ENCODE results near the gene ZBTB17. TPM values are rescaled to one million over a fixed set of nuclear protein-coding genes. Genes with fewer than 3 reads are reported as not detected.

ZBTB17 gene
- total and polyA plus RNA-seq, 10 of the 15 experiments (the other 5 are each of a cell fraction or from before 2014, with no cell fraction given): 0.87 to 59.4 (median 38.7) TPM

- no peak for TF ChIP-seq ZBTB40 (IDR thresholded peaks at IDR 0.05; ENCODE audit: borderline replicate concordance)
- TF ChIP-seq POU2F2 (IDR thresholded peaks at IDR 0.05; ENCODE audit: borderline replicate concordance, low read depth, low read length): no peak
- TF ChIP-seq IKZF1 (conservative IDR thresholded peaks at IDR 0.05): no peak
- TF ChIP-seq CHD2 (IDR thresholded peaks at IDR 0.05; ENCODE audit: borderline replicate concordance, low read depth, low read length): no peak
Observed at GRCh38 chr1:15997637-15998280, 21.9 kb upstream of the ZBTB17 start (continued).

GRCh38 chr1:15997076-15997585, 21.2 kb upstream of the ZBTB17 start:
- DNase-seq (ENCODE audit: low read depth, low spot score): no peak
- no peaks in the 10 kb centered on the region; the same call in 1 of the 2 replicates for H4K20me1 ChIP-seq (ENCODE audit: control insufficient read depth, insufficient read depth)
- no peak overlapping the region for H3K27ac ChIP-seq (ENCODE audit: control insufficient read depth, insufficient read depth)
- no peak for FAIRE-seq
- intact Hi-C loops (cut with micrococcal nuclease; ENCODE audit: unreplicated experiment): no loop called here
- TF ChIP-seq WRNIP1 (IDR thresholded peaks at IDR 0.05; ENCODE audit: borderline replicate concordance, low read depth, low read length) (no peak), NR2C2 (IDR thresholded peaks at IDR 0.05; ENCODE audit: borderline replicate concordance, control insufficient read depth, insufficient read length, low read depth) (no peak), POLR2AphosphoS2 (IDR thresholded peaks at IDR 0.05; ENCODE audit: low read depth, low read length) (no peak), KDM1A (IDR thresholded peaks at IDR 0.05; ENCODE audit: borderline replicate concordance) (no peak), RAD21 (IDR thresholded peaks at IDR 0.05; ENCODE audit: insufficient read depth, low read depth, low read length) (no peak), POLR2A (IDR thresholded peaks at IDR 0.05; ENCODE audit: low read depth, low read length) (no peak), CHD1 (IDR thresholded peaks at IDR 0.05; ENCODE audit: low read depth, low read length) (no peak), NR2C1 (IDR thresholded peaks at IDR 0.05) (no peak), SUZ12 (IDR thresholded peaks at IDR 0.05; ENCODE audit: unreplicated experiment) (no peak), TCF12 (IDR thresholded peaks at IDR 0.05; ENCODE audit: low read depth, low read length) (no peak)
- ChIA-PET RAD21 (ENCODE audit: unreplicated experiment) (interaction anchor here (1.3 to 1.6 kb wide), 2 partner anchors 10 to 182 kb away, joined by 3 to 5 read pairs; no protein-coding TSS in a partner anchor), POLR2A (interaction anchor here (0.6 to 0.7 kb wide), 2 partner anchors 21 to 184 kb away, joined by 3 to 5 read pairs; no protein-coding TSS in a partner anchor), CTCF (interaction anchor here (0.9 to 2.1 kb wide), 5 partner anchors 10 to 206 kb away, joined by 3 to 8 read pairs (median 7); no protein-coding TSS in a partner anchor), SMC1A (ENCODE audit: uncharacterized antibody, unreplicated experiment) (interaction anchor here (0.5 to 2.4 kb wide), 6 partner anchors 13 to 203 kb away, joined by 3 to 8 read pairs (median 4); no protein-coding TSS in a partner anchor)
- no TSS peak for BruUV-seq (replicated peaks)
- no peaks in the 10 kb centered on the region for H3K4me1 ChIP-seq (ENCODE audit: control insufficient read depth, insufficient read depth, low read length)
- no peak overlapping the region for H2AFZ ChIP-seq (ENCODE audit: control insufficient read depth, low read depth, low read length)
- no peaks in the 10 kb centered on the region for H3K36me3 ChIP-seq (ENCODE audit: control insufficient read depth in 2 of 2, insufficient read depth in 2 of 2, low read length in 1 of 2)
- H3K9me3 ChIP-seq (replicated peaks; ENCODE audit: control insufficient read depth, insufficient read depth, low read length): no peaks in the 10 kb centered on the region
- H3K9ac ChIP-seq (ENCODE audit: control insufficient read depth, insufficient read depth, low read length): no peak overlapping the region
- H3K4me2 ChIP-seq (ENCODE audit: control insufficient read depth, insufficient read depth): no peak overlapping the region
- ATAC-seq: no peak
- no peaks in the 10 kb centered on the region for H3K79me2 ChIP-seq (ENCODE audit: control insufficient read depth, insufficient read depth, low read length)
- in situ Hi-C loops (cut with MboI): no loop called here
- no peaks in the 10 kb centered on the region for H3K27me3 ChIP-seq (replicated peaks in 1 of 2; ENCODE audit: control insufficient read depth in 2 of 2, insufficient read depth in 2 of 2, low read length in 1 of 2)
- H3K4me3 ChIP-seq: no peak overlapping the region
- 49% methylated on average over 8 of the region's 9 CpGs for WGBS (ENCODE audit: insufficient coverage, insufficient replicate concordance, low lambda C conversion rate, missing lambda C conversion rate)
